HG02973 (cell line): ENCODE results near the gene CELF1.

ENCODE experiments used
- ATAC-seq: cut with Tn5 transposase; IDR thresholded peaks from one replicate; pipeline ENCODE4 v1.9.1; 2021; ENCODE audit warnings: moderate library complexity; ENCODE audit not compliant: unreplicated experiment

Gene CELF1

DNA sequence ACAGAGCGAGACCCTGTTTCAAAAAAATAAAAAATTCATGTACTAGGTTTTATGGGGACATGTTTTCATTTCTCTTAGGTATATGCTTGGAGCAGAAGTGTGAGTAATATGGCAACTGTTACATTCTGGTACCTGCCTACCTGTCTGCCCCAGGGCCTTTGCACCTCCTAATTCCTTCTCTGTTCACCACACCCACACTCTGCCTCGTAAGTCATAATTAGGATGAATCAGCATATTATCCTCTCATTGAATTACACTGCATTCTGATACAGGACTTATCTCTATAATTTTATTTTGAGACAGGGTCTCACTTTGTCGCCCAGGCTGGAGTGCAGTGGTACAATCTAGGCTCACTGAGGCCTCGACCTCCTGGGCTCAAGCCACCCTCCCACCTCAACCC, 100.9 kb downstream of the CELF1 start:
- ATAC-seq: no peak

DNA sequence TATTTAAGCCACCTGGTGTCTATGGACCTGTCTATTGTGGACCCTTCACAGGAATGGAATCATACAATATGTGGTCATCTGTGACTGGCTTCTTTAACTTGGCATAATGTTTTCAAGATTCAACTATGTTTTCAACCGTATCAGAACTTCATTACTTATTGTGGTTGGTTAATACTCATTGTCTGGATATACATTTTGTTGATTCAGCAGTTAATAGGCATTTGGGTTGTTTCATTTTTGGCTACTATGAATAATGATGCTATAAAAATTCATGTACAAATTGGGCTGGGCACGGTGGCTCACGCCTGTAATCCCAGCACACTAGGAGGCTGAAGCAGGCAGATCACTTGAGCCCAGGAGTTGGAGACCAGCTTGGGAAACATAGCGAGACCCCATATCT, 101.5 kb downstream of the CELF1 start:
- ATAC-seq: no peak

DNA sequence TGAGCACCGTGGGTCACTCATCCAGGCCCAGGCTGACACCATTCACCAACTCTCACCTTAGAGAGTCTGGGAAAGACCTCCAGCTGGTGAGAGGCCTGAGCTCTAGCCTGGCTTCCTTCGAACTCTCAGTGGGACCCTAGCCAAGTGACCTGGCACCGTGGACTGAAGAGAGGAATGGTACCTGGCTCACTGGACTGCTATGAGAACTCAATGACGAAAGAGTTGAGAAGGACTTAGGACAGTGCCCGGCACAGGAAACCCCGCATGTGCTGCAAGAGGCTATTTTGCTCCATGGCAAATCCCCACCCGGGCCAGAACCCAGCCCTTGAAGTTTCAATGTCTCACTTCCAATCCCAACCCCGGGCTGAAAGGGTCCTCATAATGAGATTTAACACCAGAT, 103.4 kb downstream of the CELF1 start:
- no peak for ATAC-seq

DNA sequence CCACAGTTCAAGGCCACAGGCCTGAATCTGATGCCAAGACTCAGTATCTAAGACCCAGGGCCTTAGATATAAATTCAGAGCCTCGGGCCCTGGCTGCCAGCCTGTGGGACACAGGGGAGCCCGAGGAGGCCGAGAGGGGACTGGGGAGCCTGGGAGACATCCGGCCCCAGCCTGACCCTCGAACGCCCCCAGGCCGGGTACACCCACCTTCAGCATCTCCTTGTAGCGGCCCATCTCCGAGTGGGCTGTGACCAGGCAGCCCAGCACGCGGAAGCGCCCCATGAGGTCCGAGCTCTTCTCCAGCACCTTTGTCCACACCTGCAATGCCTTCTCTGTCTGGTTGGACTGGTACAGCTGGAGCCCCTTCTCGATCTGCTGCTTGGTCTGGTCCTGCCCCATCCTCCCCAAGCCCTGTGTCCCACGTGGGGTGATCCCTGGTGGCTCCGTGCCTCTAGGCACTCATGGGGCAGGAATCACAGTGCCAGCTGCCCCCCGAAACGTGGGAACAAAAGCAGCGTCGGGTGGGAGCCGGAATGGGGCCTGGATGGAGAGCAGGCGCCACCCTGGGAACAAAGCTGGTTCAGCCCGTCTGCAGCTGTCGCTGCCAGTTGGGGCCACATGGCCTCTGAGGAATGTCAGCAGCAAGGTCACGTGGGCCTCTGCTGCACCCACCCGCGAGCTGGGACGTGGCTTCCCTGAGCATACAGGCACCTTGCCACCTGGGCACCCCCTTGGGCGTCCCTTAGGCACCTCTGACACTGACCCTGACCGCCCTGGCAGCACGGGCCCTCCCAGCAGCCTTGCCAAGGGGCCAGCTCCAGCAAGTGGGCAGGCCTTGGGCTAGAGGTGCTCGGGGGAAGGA, 104.1 kb downstream of the CELF1 start, which contains the start of gene RAPSN:
TSS of gene RAPSN (minus strand) at position 571 of the 862 bp plus-strand sequence. CDS start at position 399, 172 bp downstream.
- ATAC-seq: no peak

DNA sequence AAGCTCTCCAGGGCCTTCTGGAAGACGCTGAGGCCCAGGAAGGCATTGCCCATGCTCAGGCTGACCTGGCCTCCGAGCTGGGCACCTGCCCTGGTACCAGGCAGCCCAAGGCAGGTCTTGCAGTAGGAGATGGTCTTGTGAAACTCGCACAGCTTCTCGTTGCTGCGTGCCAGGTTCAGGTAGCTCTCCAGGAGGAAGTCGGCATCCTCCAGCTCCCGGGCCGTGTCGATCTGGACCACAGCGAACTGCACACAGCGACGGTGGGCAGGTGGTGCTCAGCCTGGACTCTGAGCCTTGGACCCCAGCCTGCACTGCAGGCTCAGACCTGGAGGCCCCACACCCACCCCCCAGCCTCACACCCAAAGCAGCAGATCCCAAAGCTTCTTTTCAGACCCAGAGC, 105.0 kb downstream of the CELF1 start:
- ATAC-seq: no peak

DNA sequence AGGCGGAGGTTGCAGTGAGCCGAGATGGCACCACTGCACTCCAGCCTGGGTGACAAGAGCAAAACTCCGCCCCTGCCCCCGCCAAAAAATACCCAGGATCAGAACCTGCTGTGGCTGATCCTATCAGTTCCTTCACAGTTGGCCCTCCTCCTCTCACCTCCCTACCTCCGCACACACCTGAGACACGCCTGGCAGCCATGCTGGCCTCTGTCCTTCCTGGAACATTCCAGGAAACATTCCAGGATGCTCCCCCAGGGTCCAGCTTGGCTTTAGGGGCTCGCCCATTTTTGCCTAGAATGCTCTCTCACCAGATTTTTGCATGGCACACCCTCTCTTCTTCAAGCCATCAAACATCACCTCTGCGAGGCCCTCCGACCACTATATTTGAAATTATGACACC, 106.1 kb downstream of the CELF1 start:
- no peak for ATAC-seq

DNA sequence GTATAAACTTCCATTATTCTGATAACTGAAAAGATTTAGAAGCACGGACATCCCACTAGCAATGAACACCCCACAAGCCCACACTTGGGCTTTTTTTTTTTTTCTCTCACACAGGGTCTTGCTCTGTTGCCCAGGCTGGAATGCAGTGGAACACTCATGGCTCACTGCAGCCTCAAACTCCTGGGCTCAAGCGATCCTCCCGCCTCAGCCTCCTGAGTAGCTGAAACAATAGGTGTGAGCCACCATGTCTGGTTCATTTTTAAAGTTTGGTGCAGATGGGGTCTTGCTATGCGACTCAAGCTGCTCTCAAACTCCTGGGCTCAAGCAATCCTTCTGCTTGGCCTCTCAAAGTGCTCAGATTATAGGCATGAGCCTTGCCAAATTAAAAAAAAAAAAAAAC, 107.1 kb downstream of the CELF1 start:
- ATAC-seq: no peak

- ATAC-seq: no peak
Observed at GRCh38 chr11:47443817-47444216, 109.1 kb downstream of the CELF1 start.

DNA sequence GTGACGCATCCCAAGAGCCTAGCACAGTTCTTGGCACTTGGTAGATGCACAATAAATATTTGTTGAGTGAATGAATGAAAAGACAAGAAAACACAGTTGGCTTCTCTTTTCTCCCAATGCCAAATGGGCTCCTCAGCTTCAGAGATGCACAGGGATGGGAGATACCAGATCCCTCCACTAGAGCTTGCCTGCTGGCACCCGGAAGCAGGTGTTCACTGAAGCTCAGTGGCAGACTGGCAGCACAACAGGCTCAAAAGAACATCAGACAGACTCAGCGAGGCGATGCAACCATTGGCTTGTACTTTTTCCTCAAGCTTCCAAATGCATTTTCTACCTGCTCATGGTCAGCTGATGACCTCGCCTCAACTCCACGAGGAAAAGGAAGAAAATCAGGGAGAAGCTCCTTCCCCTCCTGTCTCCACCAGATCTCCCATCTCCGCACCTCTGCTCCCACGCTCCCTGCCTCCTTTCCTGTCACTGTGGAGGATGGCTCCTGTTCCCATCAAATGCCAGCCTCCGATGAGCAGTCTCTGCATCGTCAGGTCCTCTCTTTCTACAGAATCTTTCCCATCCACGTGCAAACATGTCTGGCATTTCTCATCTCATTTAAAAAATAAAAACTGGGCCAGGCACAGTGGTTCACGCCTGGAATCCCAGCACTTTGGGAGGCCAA, 109.8 kb downstream of the CELF1 start:
- no peak for ATAC-seq

- ATAC-seq: no peak
Observed at GRCh38 chr11:47442514-47442913, 110.4 kb downstream of the CELF1 start.

DNA sequence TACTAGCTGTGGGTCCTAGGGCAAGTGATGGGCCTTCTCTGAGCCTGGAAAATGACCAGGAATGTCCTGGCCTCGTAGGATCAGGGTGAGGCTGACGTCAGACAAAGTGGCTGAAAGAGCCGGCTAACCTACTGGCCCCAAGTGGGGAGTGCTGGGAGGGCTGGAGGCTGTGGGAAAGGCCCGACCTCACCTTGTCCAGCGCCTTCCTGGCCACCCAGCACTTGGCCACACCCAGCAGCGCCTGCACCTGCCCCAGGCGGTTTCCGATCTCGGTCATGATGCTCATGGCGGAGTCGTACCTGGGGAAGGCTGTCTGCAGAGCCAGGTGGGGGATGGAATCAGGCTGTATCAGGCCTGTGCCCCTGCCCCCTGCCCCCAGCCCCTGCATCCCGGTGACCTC, 111.5 kb downstream of the CELF1 start:
- ATAC-seq: no peak

DNA sequence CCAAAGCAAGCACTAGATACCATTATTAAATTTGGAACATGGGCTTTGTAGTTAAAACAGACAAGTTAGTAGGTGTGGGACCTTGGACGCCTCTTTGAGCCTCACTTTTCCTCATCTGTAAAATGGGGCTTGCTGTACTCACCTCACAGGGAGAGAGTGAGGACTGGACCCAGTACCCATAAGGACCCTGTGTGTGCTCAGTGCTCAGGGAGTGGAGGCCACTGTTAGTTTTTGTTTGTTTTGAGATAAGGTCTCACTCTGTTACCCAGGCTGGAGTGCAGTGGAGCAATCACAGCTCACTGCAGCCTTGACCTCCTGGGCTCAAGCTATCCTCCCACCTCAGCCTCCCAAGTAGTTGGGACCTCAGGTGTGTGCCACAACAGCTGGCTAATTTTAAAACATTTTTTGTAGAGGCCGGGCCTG, 112.9 kb downstream of the CELF1 start:
- no peak for ATAC-seq

GRCh38 chr11:47438721-47439120, 114.2 kb downstream of the CELF1 start:
- ATAC-seq: no peak

GRCh38 chr11:47437746-47438418, 115.0 kb downstream of the CELF1 start:
- ATAC-seq: no peak

DNA sequence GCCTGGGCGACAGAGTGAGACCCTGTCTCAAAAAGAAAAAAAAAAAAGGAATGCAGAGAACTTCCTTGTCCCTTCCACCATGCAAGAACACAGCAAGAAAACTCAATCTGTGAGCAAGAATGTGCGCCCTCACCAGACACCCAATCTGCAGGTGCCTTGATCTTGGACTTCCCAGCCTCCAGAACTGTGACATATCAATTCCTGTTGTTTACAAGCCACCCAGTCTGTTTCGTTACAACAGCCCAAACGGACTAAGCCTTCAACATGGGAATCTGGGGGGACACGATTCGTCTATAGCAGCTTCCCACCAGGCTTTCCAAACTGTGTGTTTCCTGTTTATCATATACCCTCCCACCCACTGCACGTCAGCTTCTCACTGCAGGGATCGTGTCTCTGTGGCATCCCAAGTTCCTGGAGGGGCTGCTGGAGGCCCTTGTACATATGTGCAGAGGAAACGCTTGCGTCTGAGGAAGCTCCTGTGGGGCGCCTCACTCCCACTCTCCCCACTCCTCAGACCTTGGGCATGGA, 115.7 kb downstream of the CELF1 start:
- no peak for ATAC-seq

GRCh38 chr11:47436726-47437125, 116.2 kb downstream of the CELF1 start:
- no peak for ATAC-seq

- no peak for ATAC-seq
Observed at GRCh38 chr11:47435687-47436086, 117.2 kb downstream of the CELF1 start.

GRCh38 chr11:47434011-47434786, 118.7 kb downstream of the CELF1 start:
- ATAC-seq: no peak

GRCh38 chr11:47433157-47433556, 119.8 kb downstream of the CELF1 start:
- no peak for ATAC-seq

GRCh38 chr11:47431356-47432083, 121.4 kb downstream of the CELF1 start:
- no peak for ATAC-seq
